Right cardiac atrium (tissue), 5 donors: ENCODE data around the gene SLN. TPM values are rescaled to one million over a fixed set of nuclear protein-coding genes. Genes with fewer than 3 reads are reported as not detected.

Experiments used
- ATAC-seq, 2 donors: fragments of 200-7000 bp; cut with Tn5 transposase; one replicate each; pipeline versions ENCODE4 v1.8.0 to v1.9.1; 2020; ENCODE audit warnings: moderate library complexity in 2 of 2, mild to moderate bottlenecking in 1 of 2
- DNase-seq, 3 donors: peaks; one replicate each; pipeline ENCODE4 v3.0.0-alpha.2; 2020
- H3K27ac ChIP-seq: one replicate; pipeline ENCODE4 v1.5.1; 2013; ENCODE audit warnings: mild to moderate bottlenecking, low read length, control low read depth, moderate library complexity
- H3K27me3 ChIP-seq: one replicate; pipeline ENCODE4 v1.6.1; 2013; ENCODE audit not compliant: control insufficient read depth, insufficient read depth
- H3K4me1 ChIP-seq: one replicate; pipeline ENCODE4 v1.6.1; 2013; ENCODE audit warnings: low read length; ENCODE audit not compliant: control insufficient read depth, insufficient read depth
- H3K4me3 ChIP-seq: one replicate; pipeline ENCODE4 v1.5.1; 2013; ENCODE audit warnings: low read length, control low read depth
- H3K9me3 ChIP-seq: one replicate; pipeline ENCODE4 v1.6.1; 2013; ENCODE audit warnings: low read length; ENCODE audit not compliant: control insufficient read depth
- WGBS: extraction: QIAGEN DNeasy Blood & Tissue Kit; methylation state at CpG from one replicate; pipeline ENCODE4 v1.1.7; 2013; 5-methylcytosine and 5-hydroxymethylcytosine counted together
- intact Hi-C, 4 donors: fragments of 100-400 bp; cut with DNase I; formaldehyde crosslinking; loops; one replicate each; pipeline versions ENCODE4 v1.11.0 to v1.14.0; 2022 to 2023
- polyA plus RNA-seq: library from polyadenylated mRNA; stranded (reverse); fragments of 200-250 nt; gene quantifications from one replicate; pipeline ENCODE4 v1.2.3, GENCODE V29; 2013
- total RNA-seq, 4 donors: library from RNA; stranded (reverse); fragmentation: NEBNext Ultra II Directional; extraction: Animal tissue kit (Norgen Biotek cat#: 25700); gene quantifications; one replicate each; pipeline ENCODE4 v1.2.1, GENCODE V29; 2021
- donor health status: healthy with polysubstance abuse.
- donor health status: DM: no; HTN: yes; CAD: no.
- donor health status: DM: no; HTN: no; CAD: no.
- donor health status: DM: no; HTN: yes; CAD: no; lungs with severe emphysema.
- donor health status: DM: yes; HTN: yes; CAD: no.

Gene SLN
- total and polyA plus RNA-seq, 5 donors, result 753 to 2,787 (median 1,807) TPM

GRCh38 chr11:107682572-107682971 is 29.3 kb downstream of the SLN start:
- ATAC-seq, result no peak
- WGBS, result 84% methylated on average over 5 of the region's 5 CpGs
- Histone ChIP-seq H3K4me3 (no peak overlapping the region), H3K27me3 (no peaks in the 10 kb centered on the region), H3K4me1 (no peaks in the 10 kb centered on the region), H3K27ac (no peak overlapping the region), H3K9me3 (no peaks in the 10 kb centered on the region)
- intact Hi-C loops, result no loop called here
- DNase-seq, result no peak

- ATAC-seq (no peak), DNase-seq (no peak)
- 84% methylated on average over 4 of the region's 4 CpGs for WGBS
- Histone ChIP-seq H3K27me3 (no peaks in the 10 kb centered on the region), H3K9me3 (no peaks in the 10 kb centered on the region), H3K4me3 (no peak overlapping the region), H3K4me1 (no peaks in the 10 kb centered on the region), H3K27ac (no peak overlapping the region)
- intact Hi-C loops, result no loop called here
Observed at GRCh38 chr11:107682171-107682570, 29.7 kb downstream of the SLN start.

GRCh38 chr11:107679255-107680024 is 32.4 kb downstream of the SLN start:
- intact Hi-C loops, result no loop called here
- ATAC-seq, result no peak
- Histone ChIP-seq H3K4me3 (no peak overlapping the region), H3K9me3 (no peaks in the 10 kb centered on the region), H3K27me3 (no peaks in the 10 kb centered on the region), H3K4me1 (no peaks in the 10 kb centered on the region), H3K27ac (no peak overlapping the region)
- 87% methylated on average over 4 of the region's 4 CpGs for WGBS
- DNase-seq, result no peak

GRCh38 chr11:107678632-107678971 is 33.3 kb downstream of the SLN start:
- Histone ChIP-seq H3K9me3 (no peaks in the 10 kb centered on the region), H3K27ac (no peak overlapping the region), H3K4me1 (no peaks in the 10 kb centered on the region), H3K4me3 (no peak overlapping the region), H3K27me3 (no peaks in the 10 kb centered on the region)
- intact Hi-C loops, result no loop called here
- 62% methylated on average over 6 of the region's 6 CpGs for WGBS
- no peak for ATAC-seq
- no peak for DNase-seq

- ATAC-seq (no peak), DNase-seq (no peak)
- 71% methylated on average over 7 of the region's 7 CpGs for WGBS
- H3K4me1 ChIP-seq, result no peaks in the 10 kb centered on the region
- intact Hi-C loops, result no loop called here
- no peaks in the 10 kb centered on the region for H3K9me3 ChIP-seq
- no peak overlapping the region for H3K4me3 ChIP-seq
- H3K27me3 ChIP-seq, result no peaks in the 10 kb centered on the region
- H3K27ac ChIP-seq, result no peak overlapping the region
Observed at GRCh38 chr11:107677924-107678631, 33.8 kb downstream of the SLN start.

GRCh38 chr11:107676336-107677057 is 35.4 kb downstream of the SLN start:
- intact Hi-C loops, result no loop called here

GRCh38 chr11:107675902-107676301 is 36.0 kb downstream of the SLN start:
- H3K4me3 ChIP-seq, result no peak overlapping the region
- H3K27me3 ChIP-seq, result no peaks in the 10 kb centered on the region
- ATAC-seq (no peak), DNase-seq (no peak)
- no peak overlapping the region for H3K27ac ChIP-seq
- no peaks in the 10 kb centered on the region for H3K9me3 ChIP-seq
- intact Hi-C loops, result no loop called here
- WGBS, result 56% methylated on average over 2 of the region's 2 CpGs
- no peaks in the 10 kb centered on the region for H3K4me1 ChIP-seq

More at GRCh38 chr11:107676336-107677057, 35.4 kb downstream of the SLN start:
- 85% methylated on average over 8 of the region's 8 CpGs for WGBS
- Histone ChIP-seq H3K27ac (no peak overlapping the region), H3K9me3 (no peaks in the 10 kb centered on the region), H3K4me1 (no peaks in the 10 kb centered on the region), H3K27me3 (no peaks in the 10 kb centered on the region), H3K4me3 (no peak overlapping the region)
- DNase-seq (no peak), ATAC-seq (no peak)

GRCh38 chr11:107669893-107670601 is 41.8 kb downstream of the SLN start:
- ATAC-seq (no peak), DNase-seq (no peak)
- intact Hi-C loops, result no loop called here
- Histone ChIP-seq H3K9me3 (no peaks in the 10 kb centered on the region), H3K4me1 (no peaks in the 10 kb centered on the region), H3K27me3 (no peaks in the 10 kb centered on the region), H3K27ac (no peak overlapping the region), H3K4me3 (no peak overlapping the region)
- 65% methylated on average over 4 of the region's 4 CpGs for WGBS

- ATAC-seq (no peak), DNase-seq (no peak)
- no peaks in the 10 kb centered on the region for H3K27me3 ChIP-seq
- H3K9me3 ChIP-seq, result no peaks in the 10 kb centered on the region
- H3K27ac ChIP-seq, result no peak overlapping the region
- H3K4me3 ChIP-seq, result no peak overlapping the region
- intact Hi-C loops, result no loop called here
- H3K4me1 ChIP-seq, result no peaks in the 10 kb centered on the region
- WGBS, result 91% methylated on average over 11 of the region's 11 CpGs
Observed at GRCh38 chr11:107669191-107669740, 42.6 kb downstream of the SLN start.

GRCh38 chr11:107666911-107667613 is 44.8 kb downstream of the SLN start:
- no peak for ATAC-seq
- Histone ChIP-seq H3K9me3 (no peaks in the 10 kb centered on the region), H3K27me3 (no peaks in the 10 kb centered on the region), H3K27ac (no peak overlapping the region), H3K4me1 (no peaks in the 10 kb centered on the region), H3K4me3 (no peak overlapping the region)
- no peak for DNase-seq
- 62% methylated on average over 8 of the region's 8 CpGs for WGBS
- intact Hi-C loops, result no loop called here
